AG04450 (cell line): Measurements from ENCODE around the gene SERPINA4. TPM values are rescaled to one million over a fixed set of nuclear protein-coding genes. Genes with fewer than 3 reads are reported as not detected.

Source experiments
- CTCF ChIA-PET: fragments of 300-600, 350-600 bp; formaldehyde crosslinking; extraction: SDS; loops from one replicate; lab custom pipeline; 2022; ENCODE audit warnings: antibody characterized with exemption, inconsistent platforms; lab: Charles Lee
- POLR2A ChIA-PET: fragments of 350-600 bp; formaldehyde crosslinking; extraction: SDS; loops from one replicate; lab custom pipeline; 2021; ENCODE audit warnings: antibody characterized with exemption, inconsistent platforms; lab: Yijun Ruan, JAX
- DNase-seq: peaks from one replicate; pipeline ENCODE4 v3.0.0-alpha.2; 2011; ENCODE audit warnings: low read depth, low spot score
- H3K27ac ChIP-seq: one replicate; pipeline ENCODE4 v1.5.1; 2012; ENCODE audit warnings: low read depth, low read length, control low read depth
- H3K27me3 ChIP-seq: one replicate; pipeline ENCODE4 v1.6.0; 2012; ENCODE audit warnings: low read length; ENCODE audit not compliant: control insufficient read depth, insufficient read depth
- H3K4me3 ChIP-seq: 2 replicates; pipeline ENCODE4 v1.5.1; 2011; ENCODE audit warnings: mild to moderate bottlenecking, low read depth, low read length, control low read depth
- H3K9me3 ChIP-seq: 2 replicates; pipeline ENCODE4 v1.5.1; 2012; ENCODE audit warnings: low read length; ENCODE audit not compliant: control insufficient read depth, insufficient read depth
- CTCF ChIP-seq: IDR thresholded peaks from 2 replicates; pipeline ENCODE4 v1.5.1; 2011; ENCODE audit warnings: low read depth, low read length, control low read depth, inconsistent platforms
- polyA plus RNA-seq: library from polyadenylated mRNA; depleted of rRNA; stranded (reverse); fragments of >200 nt; gene quantifications from 2 replicates; pipeline ENCODE4 v1.2.3, GENCODE V29; 2011

The SERPINA4 gene
- polyA plus RNA-seq, 1 experiment: not detected

- POLR2A ChIA-PET: no interaction called here
These were observed 2.0 kb downstream of the SERPINA4 start for GRCh38 chr14:94562941-94563883.

GRCh38 chr14:94564381-94564780, 3.1 kb downstream of the SERPINA4 start:
- POLR2A ChIA-PET: no interaction called here
- Histone ChIP-seq H3K9me3 (no peaks in the 10 kb centered on the region; the same call in 1 of the 2 replicates), H3K27me3 (peaks cover 5% of the 10 kb centered on the region), H3K27ac (no peak overlapping the region), H3K4me3 (no peak overlapping the region)
- DNase-seq: no peak
- CTCF ChIA-PET: interaction anchor here (1.8 kb wide), 1 partner anchor 16 kb away, joined by 9 read pairs; no protein-coding TSS in a partner anchor
- no peak for TF ChIP-seq CTCF

More at GRCh38 chr14:94562941-94563883, 2.0 kb downstream of the SERPINA4 start:
- no peaks in the 10 kb centered on the region; the same call in 1 of the 2 replicates for H3K9me3 ChIP-seq
- peaks cover 2% of the 10 kb centered on the region for H3K27me3 ChIP-seq
- TF ChIP-seq CTCF: no peak
- CTCF ChIA-PET: interaction anchor here (1.8 kb wide), 1 partner anchor 14 kb away, joined by 9 read pairs; no protein-coding TSS in a partner anchor
- H3K4me3 ChIP-seq: no peak overlapping the region
- H3K27ac ChIP-seq: no peak overlapping the region
- no peak for DNase-seq

GRCh38 chr14:94568186-94568585, 6.9 kb downstream of the SERPINA4 start:
- ChIA-PET CTCF (no interaction called here), POLR2A (no interaction called here)
- no peak overlapping the region for H3K27ac ChIP-seq
- H3K9me3 ChIP-seq: no peaks in the 10 kb centered on the region; the same call in 1 of the 2 replicates
- no peak for TF ChIP-seq CTCF
- H3K27me3 ChIP-seq: peaks cover 5% of the 10 kb centered on the region
- no peak overlapping the region for H3K4me3 ChIP-seq
- DNase-seq: no peak

- no peak for TF ChIP-seq CTCF
- no peak overlapping the region for H3K4me3 ChIP-seq
- peaks cover 5% of the 10 kb centered on the region for H3K27me3 ChIP-seq
- POLR2A ChIA-PET: no interaction called here
- no peak for DNase-seq
- no peak overlapping the region for H3K27ac ChIP-seq
- CTCF ChIA-PET: no interaction called here
- H3K9me3 ChIP-seq: no peaks in the 10 kb centered on the region; the same call in 1 of the 2 replicates
These were observed 8.2 kb downstream of the SERPINA4 start for GRCh38 chr14:94569381-94570001.
